Measurements from ENCODE around the gene RAP2B. TPM values are rescaled to one million over a fixed set of nuclear protein-coding genes. Genes with fewer than 3 reads are reported as not detected.
A peak's percentile ranks its signal among the peaks of the same experiment; 100 is the strongest.
"Not testable (repeated sequence)": the region's sequence is repeated elsewhere in the genome, so short reads cannot be mapped to it uniquely, and the experiment has no call there.

The RAP2B gene
- total and polyA plus RNA-seq, 3 donors from 2014 or later: 3.9 to 11.8 (median 8.6) TPM

- no peak for DNase-seq
- Histone ChIP-seq H3K27me3 (no peaks in the 10 kb centered on the region), H3K4me1 (no peaks in the 10 kb centered on the region), H3K9me3 (no peaks in the 10 kb centered on the region), H3K27ac (no peak overlapping the region), H3K36me3 (ENCODE audit: low read depth, missing control alignments) (no peaks in the 10 kb centered on the region), H3K4me3 (no peak overlapping the region)
- 93 to 94% methylated on average over 6 of the region's 6 CpGs for whole genome bisulfite sequencing, 2 donors
- TF ChIP-seq POLR2A (IDR thresholded peaks at IDR 0.05): no peak
- TF ChIP-seq, protein P1, sequence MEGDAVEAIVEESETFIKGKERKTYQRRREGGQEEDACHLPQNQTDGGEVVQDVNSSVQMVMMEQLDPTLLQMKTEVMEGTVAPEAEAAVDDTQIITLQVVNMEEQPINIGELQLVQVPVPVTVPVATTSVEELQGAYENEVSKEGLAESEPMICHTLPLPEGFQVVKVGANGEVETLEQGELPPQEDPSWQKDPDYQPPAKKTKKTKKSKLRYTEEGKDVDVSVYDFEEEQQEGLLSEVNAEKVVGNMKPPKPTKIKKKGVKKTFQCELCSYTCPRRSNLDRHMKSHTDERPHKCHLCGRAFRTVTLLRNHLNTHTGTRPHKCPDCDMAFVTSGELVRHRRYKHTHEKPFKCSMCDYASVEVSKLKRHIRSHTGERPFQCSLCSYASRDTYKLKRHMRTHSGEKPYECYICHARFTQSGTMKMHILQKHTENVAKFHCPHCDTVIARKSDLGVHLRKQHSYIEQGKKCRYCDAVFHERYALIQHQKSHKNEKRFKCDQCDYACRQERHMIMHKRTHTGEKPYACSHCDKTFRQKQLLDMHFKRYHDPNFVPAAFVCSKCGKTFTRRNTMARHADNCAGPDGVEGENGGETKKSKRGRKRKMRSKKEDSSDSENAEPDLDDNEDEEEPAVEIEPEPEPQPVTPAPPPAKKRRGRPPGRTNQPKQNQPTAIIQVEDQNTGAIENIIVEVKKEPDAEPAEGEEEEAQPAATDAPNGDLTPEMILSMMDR (IDR thresholded peaks at IDR 0.05): no peak
- intact Hi-C loops (cut with DNase I; ENCODE audit: low total_unique reads): no loop called here
Measured at GRCh38 chr3:153146191-153147053, 15.6 kb upstream of the RAP2B start.

GRCh38 chr3:153150991-153151390, 11.0 kb upstream of the RAP2B start:
- DNase-seq: no peak
- Histone ChIP-seq H3K27me3 (no peaks in the 10 kb centered on the region), H3K4me3 (no peak overlapping the region), H3K27ac (no peak overlapping the region), H3K36me3 (ENCODE audit: low read depth, missing control alignments) (no peaks in the 10 kb centered on the region), H3K4me1 (no peaks in the 10 kb centered on the region), H3K9me3 (no peaks in the 10 kb centered on the region)
- intact Hi-C loops (cut with DNase I; ENCODE audit: low total_unique reads): no loop called here
- no peak for TF ChIP-seq POLR2A (IDR thresholded peaks at IDR 0.05)
- TF ChIP-seq, protein P1 (IDR thresholded peaks at IDR 0.05): no peak
- WGBS, 2 donors: 74 to 83% methylated on average over 2 of the region's 2 CpGs

- H3K27me3 ChIP-seq; intact Hi-C loops (cut with DNase I; ENCODE audit: low total_unique reads); H3K4me1 ChIP-seq; DNase-seq; H3K27ac ChIP-seq; H3K9me3 ChIP-seq; H3K36me3 ChIP-seq (ENCODE audit: low read depth, missing control alignments): not testable (repeated sequence)
- peak overlapping the region; percentile 34 to 45 for H3K4me3 ChIP-seq
- WGBS, 2 donors: 54 to 72% methylated on average over 7 to 18 of the region's 29 CpGs
Measured at GRCh38 chr3:153155786-153156185, 6.2 kb upstream of the RAP2B start.

- 81 to 82% methylated on average over 4 of the region's 4 CpGs for WGBS, 2 donors
- H3K27ac ChIP-seq: no peak overlapping the region
- intact Hi-C loops (cut with DNase I; ENCODE audit: low total_unique reads): no loop called here
- TF ChIP-seq, protein P1 (IDR thresholded peaks at IDR 0.05): no peak
- no peak for TF ChIP-seq POLR2A (IDR thresholded peaks at IDR 0.05)
- no peaks in the 10 kb centered on the region for H3K27me3 ChIP-seq
- no peak for DNase-seq
- H3K4me3 ChIP-seq: no peak overlapping the region
- H3K36me3 ChIP-seq (ENCODE audit: low read depth, missing control alignments): no peaks in the 10 kb centered on the region
- H3K4me1 ChIP-seq: no peaks in the 10 kb centered on the region
- no peaks in the 10 kb centered on the region for H3K9me3 ChIP-seq
Measured at GRCh38 chr3:153158189-153158588, 3.8 kb upstream of the RAP2B start.

- Histone ChIP-seq H3K27me3 (no peaks in the 10 kb centered on the region), H3K27ac (no peak overlapping the region), H3K4me3 (no peak overlapping the region), H3K4me1 (no peaks in the 10 kb centered on the region), H3K9me3 (no peaks in the 10 kb centered on the region), H3K36me3 (ENCODE audit: low read depth, missing control alignments) (no peaks in the 10 kb centered on the region)
- WGBS, 2 donors: 65 to 75% methylated on average over 9 of the region's 9 CpGs
- intact Hi-C loops (cut with DNase I; ENCODE audit: low total_unique reads): no loop called here
- TF ChIP-seq, protein P1 (IDR thresholded peaks at IDR 0.05): no peak
- no peak for TF ChIP-seq POLR2A (IDR thresholded peaks at IDR 0.05)
- DNase-seq: no peak
Measured at GRCh38 chr3:153158961-153159735, 2.9 kb upstream of the RAP2B start.
